ENCODE data around the gene MYH7. TPM values are rescaled to one million over a fixed set of nuclear protein-coding genes. Genes with fewer than 3 reads are reported as not detected.

The MYH7 gene
- polyA plus RNA-seq, 2 of the 4 experiments (the other 2 are of a cell fraction), result not detected

DNA sequence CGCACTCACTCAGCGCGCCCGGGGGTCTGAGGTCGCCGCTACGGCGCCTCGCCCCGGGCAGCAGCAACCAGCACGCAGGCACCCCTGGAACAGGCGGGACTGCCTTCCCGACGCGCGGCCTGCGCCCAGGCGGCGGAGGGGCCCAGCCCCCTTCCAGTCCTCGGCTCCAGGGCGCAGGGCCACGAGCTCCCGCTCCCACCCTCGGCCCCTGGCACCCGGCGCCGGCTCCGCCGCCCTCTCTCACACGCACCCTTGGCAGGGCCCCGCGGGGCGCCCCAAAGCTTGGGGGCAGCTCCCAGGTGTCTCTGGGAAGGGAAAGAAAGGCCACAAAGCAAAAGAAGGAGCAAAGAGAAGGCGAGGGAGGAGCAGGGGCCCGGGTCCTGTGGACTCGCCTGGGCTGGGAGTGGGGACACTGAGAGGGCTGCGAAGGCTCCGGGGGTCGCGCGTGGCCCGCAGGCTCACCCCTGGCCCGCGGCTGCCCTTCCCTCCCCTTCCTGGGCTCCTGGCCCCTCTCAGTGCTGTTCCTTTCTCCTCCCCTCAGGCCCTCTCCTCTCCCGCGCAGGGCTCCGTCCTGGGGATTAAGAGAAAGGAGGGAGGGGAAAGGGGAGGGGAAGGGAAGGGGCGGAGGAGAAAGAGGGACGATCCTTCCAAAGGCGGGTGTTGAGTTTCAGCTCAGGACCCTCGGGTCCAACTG is 69.6 kb downstream of the MYH7 start:
- H3K4me3 ChIP-seq, result no peak overlapping the region
- peak overlapping the region; percentile 30; the same call in 2 of the 3 replicates for H3K4me2 ChIP-seq
- no peaks in the 10 kb centered on the region for H3K9me3 ChIP-seq
- H3K4me1 ChIP-seq, result no peaks in the 10 kb centered on the region
- 38% methylated on average over 16 of the region's 51 CpGs for WGBS (ENCODE audit: missing lambda C conversion rate)
- ChIA-PET POLR2A (no interaction called here), CTCF (interaction anchor here (6.2 kb wide), 1 partner anchor 12 kb away, joined by 62 read pairs; the partner anchor contains the start of gene CMTM5)
- no peak for DNase-seq (ENCODE audit: low read depth in 1 of 2, low spot score in 1 of 2)
- FAIRE-seq, result no peak
- no peak for TF ChIP-seq BHLHE40 (IDR thresholded peaks at IDR 0.05; ENCODE audit: low read depth, low read length)
- no peak for TF ChIP-seq GATA3 (IDR thresholded peaks at IDR 0.05; ENCODE audit: borderline replicate concordance)
- TF ChIP-seq, protein P1, sequence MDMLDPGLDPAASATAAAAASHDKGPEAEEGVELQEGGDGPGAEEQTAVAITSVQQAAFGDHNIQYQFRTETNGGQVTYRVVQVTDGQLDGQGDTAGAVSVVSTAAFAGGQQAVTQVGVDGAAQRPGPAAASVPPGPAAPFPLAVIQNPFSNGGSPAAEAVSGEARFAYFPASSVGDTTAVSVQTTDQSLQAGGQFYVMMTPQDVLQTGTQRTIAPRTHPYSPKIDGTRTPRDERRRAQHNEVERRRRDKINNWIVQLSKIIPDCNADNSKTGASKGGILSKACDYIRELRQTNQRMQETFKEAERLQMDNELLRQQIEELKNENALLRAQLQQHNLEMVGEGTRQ (IDR thresholded peaks at IDR 0.05), result no peak
- TF ChIP-seq, protein P2, sequence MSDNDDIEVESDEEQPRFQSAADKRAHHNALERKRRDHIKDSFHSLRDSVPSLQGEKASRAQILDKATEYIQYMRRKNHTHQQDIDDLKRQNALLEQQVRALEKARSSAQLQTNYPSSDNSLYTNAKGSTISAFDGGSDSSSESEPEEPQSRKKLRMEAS (IDR thresholded peaks at IDR 0.05), result no peak
- no peak for TF ChIP-seq HOXB5 (CRISPR knock-in tag; IDR thresholded peaks at IDR 0.05)
- TF ChIP-seq POLR2A (IDR thresholded peaks at IDR 0.05; ENCODE audit: low read length), result no peak
- TF ChIP-seq ZSCAN20 (CRISPR knock-in tag; IDR thresholded peaks at IDR 0.05), result no peak
- no peak for TF ChIP-seq CBX2 (IDR thresholded peaks at IDR 0.05; ENCODE audit: borderline replicate concordance, low read depth)
- no peak for TF ChIP-seq ZNF302 (CRISPR knock-in tag; IDR thresholded peaks at IDR 0.05)
- TF ChIP-seq MYC (IDR thresholded peaks at IDR 0.05; ENCODE audit: borderline replicate concordance, low read length), result no peak
- H3K27ac ChIP-seq, result no peak overlapping the region
- no peak for ATAC-seq

DNA sequence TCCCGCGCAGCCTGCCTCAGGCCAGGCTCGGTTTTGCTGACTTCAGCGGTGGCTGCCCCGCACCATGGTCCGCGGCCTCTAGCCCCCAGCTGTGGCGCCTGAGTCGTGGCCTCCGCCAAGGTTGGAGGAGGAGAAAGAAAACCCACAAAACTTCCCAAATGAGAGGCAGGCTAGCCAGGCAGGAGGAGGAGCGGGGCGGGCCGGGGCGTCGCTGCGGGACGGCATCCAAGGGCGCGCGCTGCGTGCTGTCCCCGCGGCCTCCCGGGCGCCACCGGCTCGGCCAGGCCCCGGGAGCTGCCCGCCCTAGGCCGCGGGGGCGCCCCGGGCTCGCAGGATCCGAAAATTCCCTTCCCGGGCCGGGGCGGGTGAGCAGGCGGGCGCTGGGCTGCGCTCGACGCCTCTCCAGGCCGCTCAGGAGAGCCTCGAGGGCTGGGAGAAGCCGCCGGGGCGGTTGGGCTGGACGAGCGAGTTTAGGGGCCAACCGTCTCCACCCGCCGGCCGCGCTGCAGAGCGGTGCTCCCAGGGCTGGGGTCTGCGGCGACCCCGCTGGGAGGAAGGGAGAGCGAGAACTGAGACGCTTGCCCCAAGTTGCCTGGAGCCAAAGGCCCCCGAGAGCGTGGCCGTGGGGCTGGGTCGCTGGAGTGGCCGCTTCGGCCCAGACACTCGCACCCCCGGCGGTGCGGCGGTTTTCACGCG is 70.3 kb downstream of the MYH7 start, which contains the start of gene EFS:
TSS of gene EFS (minus strand) at position 137 of the 696 bp plus-strand sequence. CDS start 147 bp downstream, outside the sequence.
- Histone ChIP-seq H3K4me3 (no peak within 1 kb of the TSS), H3K4me2 (peak within 1 kb of the TSS; percentile 30; the same call in 2 of the 3 replicates), H3K4me1 (no peaks in the 10 kb centered on the region), H3K9me3 (no peaks in the 10 kb centered on the region), H3K27ac (no peak within 1 kb of the TSS)
- 40% methylated on average over 36 of the region's 74 CpGs for WGBS (ENCODE audit: missing lambda C conversion rate)
- FAIRE-seq, result no peak
- no peak for ATAC-seq
- no peak for DNase-seq (ENCODE audit: low read depth in 1 of 2, low spot score in 1 of 2)
- peak; percentile 10 for TF ChIP-seq MAFK (IDR thresholded peaks at IDR 0.05; ENCODE audit: partially characterized antibody)
- TF ChIP-seq, protein P3, sequence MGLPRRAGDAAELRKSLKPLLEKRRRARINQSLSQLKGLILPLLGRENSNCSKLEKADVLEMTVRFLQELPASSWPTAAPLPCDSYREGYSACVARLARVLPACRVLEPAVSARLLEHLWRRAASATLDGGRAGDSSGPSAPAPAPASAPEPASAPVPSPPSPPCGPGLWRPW (IDR thresholded peaks at IDR 0.05), result no peak
- ChIA-PET POLR2A (no interaction called here), CTCF (interaction anchor here (6.2 to 9.6 kb wide), 2 partner anchors 12 to 13 kb away, joined by 62 to 80 read pairs; partner anchors contain the start of gene CMTM5)

DNA sequence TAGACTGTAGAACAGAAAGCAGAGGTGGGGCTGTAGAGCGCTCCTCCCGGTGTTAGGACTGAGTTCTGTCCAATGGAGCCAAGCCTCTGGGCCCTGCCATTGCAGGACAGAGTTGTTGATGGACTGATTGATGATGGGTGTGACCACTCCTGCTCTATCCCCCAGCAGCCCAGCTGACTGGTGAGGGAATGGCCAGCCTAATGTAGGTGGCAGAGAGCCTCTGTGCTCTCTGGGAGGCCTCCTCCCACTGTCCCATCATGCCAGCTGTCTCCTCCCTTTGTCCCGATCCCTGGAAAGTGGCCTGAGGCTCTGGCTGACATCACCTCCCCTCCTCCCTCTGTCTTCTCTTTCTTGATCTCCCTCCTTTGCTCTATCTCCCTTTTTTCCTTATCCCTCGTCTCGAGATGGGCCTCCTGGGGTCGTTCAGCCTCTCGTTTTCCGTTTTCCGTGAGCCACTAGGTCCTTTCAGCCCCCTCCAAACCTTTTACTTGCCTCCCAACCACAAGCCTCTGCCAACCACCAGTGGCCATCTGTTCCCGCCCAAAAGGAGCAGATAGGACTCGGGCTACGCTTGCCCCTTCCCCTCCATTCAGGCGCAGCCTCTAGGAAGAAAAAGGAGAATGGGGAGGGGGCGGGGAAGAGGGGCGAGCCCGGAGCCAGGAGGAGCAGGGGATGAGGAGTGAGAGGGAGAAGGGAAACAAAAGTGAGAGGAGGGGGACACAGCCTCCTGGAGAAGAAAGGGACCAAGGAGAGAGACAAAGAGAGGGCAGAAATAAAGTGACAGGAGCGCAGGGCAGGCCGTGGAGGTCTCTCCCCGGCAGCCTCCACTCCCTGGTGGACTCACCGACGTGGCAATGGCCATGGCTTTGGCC is 71.1 kb downstream of the MYH7 start:
- POLR2A ChIA-PET, result no interaction called here
- Histone ChIP-seq H3K4me1 (no peaks in the 10 kb centered on the region), H3K4me3 (no peak overlapping the region), H3K4me2 (no peak overlapping the region), H3K27ac (no peak overlapping the region), H3K9me3 (no peaks in the 10 kb centered on the region)
- ATAC-seq (no peak; a peak in 1 of 6 replicates), DNase-seq (ENCODE audit: low read depth in 1 of 2, low spot score in 1 of 2) (no peak), FAIRE-seq (no peak)
- CTCF ChIA-PET, result interaction anchor here (0.9 to 9.6 kb wide), 3 partner anchors 11 to 70 kb away, joined by 3 to 80 read pairs (median 9); partner anchors contain the start of genes CMTM5 and SLC22A17
- WGBS (ENCODE audit: missing lambda C conversion rate), result 40% methylated on average over 20 of the region's 21 CpGs
- TF ChIP-seq, protein P4, sequence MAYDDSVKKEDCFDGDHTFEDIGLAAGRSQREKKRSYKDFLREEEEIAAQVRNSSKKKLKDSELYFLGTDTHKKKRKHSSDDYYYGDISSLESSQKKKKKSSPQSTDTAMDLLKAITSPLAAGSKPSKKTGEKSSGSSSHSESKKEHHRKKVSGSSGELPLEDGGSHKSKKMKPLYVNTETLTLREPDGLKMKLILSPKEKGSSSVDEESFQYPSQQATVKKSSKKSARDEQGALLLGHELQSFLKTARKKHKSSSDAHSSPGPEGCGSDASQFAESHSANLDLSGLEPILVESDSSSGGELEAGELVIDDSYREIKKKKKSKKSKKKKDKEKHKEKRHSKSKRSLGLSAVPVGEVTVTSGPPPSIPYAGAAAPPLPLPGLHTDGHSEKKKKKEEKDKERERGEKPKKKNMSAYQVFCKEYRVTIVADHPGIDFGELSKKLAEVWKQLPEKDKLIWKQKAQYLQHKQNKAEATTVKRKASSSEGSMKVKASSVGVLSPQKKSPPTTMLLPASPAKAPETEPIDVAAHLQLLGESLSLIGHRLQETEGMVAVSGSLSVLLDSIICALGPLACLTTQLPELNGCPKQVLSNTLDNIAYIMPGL (CRISPR knock-in tag; IDR thresholded peaks at IDR 0.05; ENCODE audit: borderline replicate concordance), result no peak
- TF ChIP-seq TP53 (CRISPR knock-in tag; IDR thresholded peaks at IDR 0.05) (no peak), CHD4 (IDR thresholded peaks at IDR 0.05; ENCODE audit: borderline replicate concordance) (no peak), CBX2 (IDR thresholded peaks at IDR 0.05; ENCODE audit: borderline replicate concordance, low read depth) (no peak), EHF (CRISPR knock-in tag; IDR thresholded peaks at IDR 0.05) (no peak), NPAS2 (CRISPR knock-in tag; IDR thresholded peaks at IDR 0.05; ENCODE audit: borderline replicate concordance) (no peak), HOXB13 (CRISPR knock-in tag; IDR thresholded peaks at IDR 0.05; ENCODE audit: low read depth) (no peak), FOSL2 (IDR thresholded peaks at IDR 0.05) (no peak), FOSL2 (CRISPR knock-in tag; IDR thresholded peaks at IDR 0.05) (no peak), MAZ (IDR thresholded peaks at IDR 0.05; ENCODE audit: borderline replicate concordance, low read depth, low read length) (no peak), ZSCAN20 (CRISPR knock-in tag; IDR thresholded peaks at IDR 0.05) (no peak)
- TF ChIP-seq, protein P1 (IDR thresholded peaks at IDR 0.05), result no peak
- TF ChIP-seq, protein P5, sequence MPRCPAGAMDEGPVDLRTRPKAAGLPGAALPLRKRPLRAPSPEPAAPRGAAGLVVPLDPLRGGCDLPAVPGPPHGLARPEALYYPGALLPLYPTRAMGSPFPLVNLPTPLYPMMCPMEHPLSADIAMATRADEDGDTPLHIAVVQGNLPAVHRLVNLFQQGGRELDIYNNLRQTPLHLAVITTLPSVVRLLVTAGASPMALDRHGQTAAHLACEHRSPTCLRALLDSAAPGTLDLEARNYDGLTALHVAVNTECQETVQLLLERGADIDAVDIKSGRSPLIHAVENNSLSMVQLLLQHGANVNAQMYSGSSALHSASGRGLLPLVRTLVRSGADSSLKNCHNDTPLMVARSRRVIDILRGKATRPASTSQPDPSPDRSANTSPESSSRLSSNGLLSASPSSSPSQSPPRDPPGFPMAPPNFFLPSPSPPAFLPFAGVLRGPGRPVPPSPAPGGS (IDR thresholded peaks at IDR 0.05), result no peak
- TF ChIP-seq, protein P6, sequence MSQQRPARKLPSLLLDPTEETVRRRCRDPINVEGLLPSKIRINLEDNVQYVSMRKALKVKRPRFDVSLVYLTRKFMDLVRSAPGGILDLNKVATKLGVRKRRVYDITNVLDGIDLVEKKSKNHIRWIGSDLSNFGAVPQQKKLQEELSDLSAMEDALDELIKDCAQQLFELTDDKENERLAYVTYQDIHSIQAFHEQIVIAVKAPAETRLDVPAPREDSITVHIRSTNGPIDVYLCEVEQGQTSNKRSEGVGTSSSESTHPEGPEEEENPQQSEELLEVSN (IDR thresholded peaks at IDR 0.05; ENCODE audit: borderline replicate concordance, low read depth), result no peak

All from A549 (cell line).